AG20443 (cell line): ENCODE measurements around the gene SALL2.

Source experiments
- DNase-seq: peaks from one replicate; pipeline ENCODE4 v3.0.0; 2012; ENCODE audit warnings: low spot score, mixed read lengths

Gene SALL2

DNA sequence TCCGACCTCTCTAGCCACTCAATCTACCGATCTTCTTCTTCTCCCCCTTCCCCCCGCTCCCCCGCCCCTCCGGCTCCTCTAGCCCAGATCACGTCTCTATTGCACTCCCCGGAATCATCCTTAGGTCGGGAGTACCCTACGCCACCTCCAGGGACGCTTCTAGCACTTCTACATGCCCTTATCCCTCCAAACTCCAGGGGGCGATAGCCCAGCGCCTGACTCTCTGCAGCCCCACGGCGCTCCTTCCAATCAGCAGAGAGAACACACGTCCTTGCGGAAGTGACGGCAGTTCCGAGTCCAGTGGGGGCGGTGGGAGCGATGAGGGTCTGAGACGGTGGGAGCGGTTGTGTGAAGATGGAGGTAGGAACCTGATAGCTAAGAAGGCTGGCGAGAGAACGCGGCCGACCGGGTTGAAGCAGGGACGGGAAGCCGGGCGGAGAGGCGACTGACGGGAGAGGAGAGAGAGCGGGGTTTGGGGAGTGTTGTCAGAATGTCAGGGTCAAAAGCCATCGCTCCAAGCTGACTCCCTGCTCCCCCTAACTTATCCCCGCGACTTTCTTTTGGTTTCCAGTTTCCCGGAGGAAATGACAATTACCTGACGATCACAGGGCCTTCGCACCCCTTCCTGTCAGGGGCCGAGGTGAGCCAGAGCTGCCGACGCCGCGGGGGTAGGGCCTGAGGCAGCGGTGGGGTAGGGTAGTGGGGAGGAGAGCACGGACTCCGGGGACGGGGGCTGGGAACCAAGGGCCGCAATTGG is 49.0 kb downstream of the SALL2 start, which contains the start of the genes RAB2B and TOX4:
RAB2B (minus strand) TSS at position 35 of the 757 bp plus-strand sequence. CDS start 87 bp downstream, outside the sequence.
TOX4 (plus strand) TSS at position 271 of the 757 bp plus-strand sequence; CDS start at position 355, 84 bp downstream.
- peak; percentile 95 for DNase-seq

DNA sequence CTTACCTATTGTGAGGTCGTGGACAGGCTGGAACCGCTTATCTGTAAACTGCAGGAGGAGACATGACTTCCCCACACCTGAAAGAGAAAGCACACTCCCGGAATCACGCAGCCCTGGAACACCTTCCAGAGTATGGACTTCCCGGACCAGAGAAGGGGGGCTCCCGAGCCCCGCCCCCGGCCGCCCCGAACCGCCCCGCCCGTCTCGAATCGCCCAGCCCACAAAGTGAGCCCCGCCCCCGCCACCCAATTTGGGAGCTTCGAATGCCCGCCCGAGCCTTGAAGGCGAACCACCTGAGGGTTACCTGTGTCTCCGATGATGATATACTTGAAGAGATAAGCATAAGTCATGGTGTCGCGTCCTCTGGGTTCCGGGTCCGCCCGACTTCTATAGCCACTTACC is 49.6 kb downstream of the SALL2 start:
- peak; percentile 87 for DNase-seq

DNA sequence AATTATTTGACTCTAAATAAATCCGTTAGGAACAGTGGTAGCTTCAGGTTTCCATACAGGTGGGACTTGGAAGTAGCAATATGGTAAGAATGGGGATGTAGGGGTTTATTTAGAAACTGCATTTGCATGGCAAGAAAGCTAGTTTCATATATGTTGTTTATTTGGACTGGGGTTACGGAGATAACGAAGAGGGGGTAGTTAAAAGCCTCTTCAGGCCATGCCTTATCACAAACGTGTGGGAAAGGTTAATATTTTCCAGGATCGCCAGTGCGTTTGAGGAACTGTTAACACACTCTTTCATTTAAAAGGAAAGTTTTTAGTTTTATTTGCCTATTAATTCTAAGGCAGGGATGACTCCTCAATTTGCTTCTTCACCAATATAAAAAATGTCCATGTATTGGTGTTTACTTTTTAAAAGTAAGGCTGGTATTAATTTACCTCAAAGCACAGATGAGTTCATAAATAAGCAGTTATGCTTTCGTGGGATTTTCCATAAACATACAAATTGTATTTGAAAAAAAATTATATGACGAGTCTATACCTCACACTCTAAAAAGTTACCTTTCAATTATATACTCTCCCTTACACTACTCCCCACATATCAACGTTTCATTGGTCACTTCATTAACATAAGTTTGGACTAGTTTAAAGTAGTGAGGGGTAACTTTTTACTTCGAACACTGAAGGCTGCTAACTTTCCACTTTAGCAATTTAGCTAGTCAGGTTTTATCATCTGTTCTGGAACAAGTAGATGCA is 50.2 kb downstream of the SALL2 start:
- DNase-seq = no peak
